ENCODE measurements around the gene C5orf22.
"Not testable (repeated sequence)": the region's sequence is repeated elsewhere in the genome, so short reads cannot be mapped to it uniquely, and the experiment has no call there.

The C5orf22 gene

DNA sequence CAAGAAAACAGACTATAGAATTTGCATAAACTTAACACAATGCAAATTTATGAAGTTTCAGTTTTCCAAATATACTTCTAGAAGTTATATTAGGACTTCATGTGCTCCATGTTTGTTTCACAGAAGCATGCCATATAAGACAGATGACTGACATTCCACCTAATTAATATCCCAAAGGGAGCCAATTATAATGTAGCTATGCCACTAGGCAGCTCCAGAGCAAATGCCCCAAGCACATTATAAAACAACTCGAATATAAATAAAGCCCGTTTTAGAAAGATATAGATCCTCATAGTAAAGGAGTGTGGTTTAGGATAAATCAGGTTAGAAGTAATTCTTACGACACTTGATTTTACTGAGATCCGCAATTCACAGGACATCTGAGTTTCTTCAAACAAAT is 9.1 kb upstream of the C5orf22 start:
- no peaks in the 10 kb centered on the region for H3K9me3 Mint-ChIP-seq
- no peak overlapping the region for H3K27ac Mint-ChIP-seq
- no peak for ATAC-seq (replicated peaks)
- H3K4me3 Mint-ChIP-seq: no peak overlapping the region
- H3K36me3 Mint-ChIP-seq (ENCODE audit: insufficient read depth): peaks cover 56% of the 10 kb centered on the region
- DNase-seq: no peak
- peaks cover 7 to 18% of the 10 kb centered on the region in 2 donors for H3K4me1 Mint-ChIP-seq (ENCODE audit: low read depth in 2 of 2)
- no peaks in the 10 kb centered on the region for H3K27me3 Mint-ChIP-seq

- Mint-ChIP-seq H3K4me3 (peak overlapping the region; percentile 98 to 100), H3K36me3 (ENCODE audit: insufficient read depth) (peaks cover 45% of the 10 kb centered on the region), H3K9me3 (no peaks in the 10 kb centered on the region), H3K27ac (peak overlapping the region; percentile 59 to 97), H3K27me3 (no peaks in the 10 kb centered on the region), H3K4me1 (ENCODE audit: low read depth in 2 of 2) (peaks cover 41 to 54% of the 10 kb centered on the region in 2 donors)
- ATAC-seq (replicated peaks) (no peak), DNase-seq (no peak)
These were observed 1.4 kb upstream of the C5orf22 start for GRCh38 chr5:31530541-31531265.

DNA sequence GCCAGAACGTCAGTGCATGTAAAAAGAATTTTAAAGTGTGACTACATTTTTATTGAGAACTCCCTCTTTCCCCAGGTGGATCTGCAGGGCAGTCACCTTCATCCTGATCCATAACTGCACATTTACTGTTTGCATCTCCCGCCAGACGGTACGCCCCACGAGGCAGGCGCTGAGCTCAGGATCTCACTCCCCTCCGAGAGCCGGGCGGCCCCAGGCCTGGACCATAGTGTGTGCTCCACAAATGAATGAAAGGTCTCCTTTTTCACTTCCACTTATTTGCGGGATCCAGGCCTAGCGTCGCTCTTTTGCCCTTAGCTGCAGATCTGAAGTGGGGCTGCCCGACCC is 586 bp upstream of the C5orf22 start:
- H3K4me3 Mint-ChIP-seq: peak overlapping the region; percentile 98 to 100
- H3K27ac Mint-ChIP-seq: peak overlapping the region; percentile 96 to 97
- ATAC-seq (replicated peaks) (peak; percentile 31), DNase-seq (no peak)
- H3K4me1 Mint-ChIP-seq (ENCODE audit: low read depth in 2 of 2): peaks cover 38 to 50% of the 10 kb centered on the region in 2 donors
- H3K36me3 Mint-ChIP-seq (ENCODE audit: insufficient read depth): peaks cover 45% of the 10 kb centered on the region
- no peaks in the 10 kb centered on the region for H3K27me3 Mint-ChIP-seq
- no peaks in the 10 kb centered on the region for H3K9me3 Mint-ChIP-seq

DNA sequence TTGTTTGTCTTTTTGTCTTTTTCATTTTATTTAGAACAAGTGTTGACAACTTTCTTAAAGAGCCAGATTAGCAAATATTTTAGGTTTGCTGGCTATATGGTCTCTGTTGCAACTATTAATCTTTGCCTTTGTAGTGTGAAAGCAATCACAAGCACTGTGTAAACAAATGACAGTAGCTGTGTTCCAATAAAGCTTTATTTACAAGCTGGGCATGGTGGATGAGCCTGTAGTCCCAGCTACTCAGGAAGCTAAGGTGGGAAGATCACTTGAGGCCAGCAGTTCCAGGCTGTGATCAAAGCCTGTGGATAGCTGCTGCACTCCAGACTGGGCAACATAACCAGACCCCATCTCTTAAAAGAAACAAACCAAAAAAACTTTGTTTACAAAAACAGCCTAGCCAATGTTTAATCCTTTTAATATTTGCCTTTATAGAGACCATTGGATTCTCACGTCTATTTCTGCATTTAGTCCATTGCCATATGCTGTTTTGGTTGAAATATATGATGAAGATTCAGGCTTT is 2.5 kb downstream of the C5orf22 start:
- Mint-ChIP-seq H3K27ac (peak overlapping the region in 1 of 2 donors; percentile 54), H3K9me3 (no peaks in the 10 kb centered on the region), H3K4me3 (no peak overlapping the region), H3K36me3 (ENCODE audit: insufficient read depth) (peaks cover 47% of the 10 kb centered on the region), H3K27me3 (no peaks in the 10 kb centered on the region), H3K4me1 (ENCODE audit: low read depth in 2 of 2) (peaks cover 35 to 47% of the 10 kb centered on the region in 2 donors)
- ATAC-seq (replicated peaks) (no peak), DNase-seq (no peak)

- H3K36me3 Mint-ChIP-seq (ENCODE audit: insufficient read depth): peaks cover 62% of the 10 kb centered on the region
- H3K27ac Mint-ChIP-seq: no peak overlapping the region
- H3K4me1 Mint-ChIP-seq (ENCODE audit: low read depth in 2 of 2): peaks cover 22 to 25% of the 10 kb centered on the region in 2 donors
These were observed 4.8 kb downstream of the C5orf22 start for GRCh38 chr5:31536873-31537272.

GRCh38 chr5:31537349-31537748 is 5.2 kb downstream of the C5orf22 start:
- Mint-ChIP-seq H3K4me3 (no peak overlapping the region), H3K36me3 (ENCODE audit: insufficient read depth) (peaks cover 62% of the 10 kb centered on the region), H3K27me3 (no peaks in the 10 kb centered on the region), H3K27ac (peak overlapping the region; percentile 59 to 65), H3K9me3 (no peaks in the 10 kb centered on the region), H3K4me1 (ENCODE audit: low read depth in 2 of 2) (peaks cover 18 to 25% of the 10 kb centered on the region in 2 donors)
- no peak for DNase-seq
- ATAC-seq (replicated peaks): no peak

More at GRCh38 chr5:31536873-31537272, 4.8 kb downstream of the C5orf22 start:
- ATAC-seq (replicated peaks) (no peak), DNase-seq (no peak)
- no peaks in the 10 kb centered on the region for H3K27me3 Mint-ChIP-seq
- H3K4me3 Mint-ChIP-seq: no peak overlapping the region
- no peaks in the 10 kb centered on the region for H3K9me3 Mint-ChIP-seq

- H3K36me3 Mint-ChIP-seq (ENCODE audit: insufficient read depth): peaks cover 62% of the 10 kb centered on the region
- H3K9me3 Mint-ChIP-seq: no peaks in the 10 kb centered on the region
- no peak for DNase-seq
These were observed 5.8 kb downstream of the C5orf22 start for GRCh38 chr5:31537851-31538250.

DNA sequence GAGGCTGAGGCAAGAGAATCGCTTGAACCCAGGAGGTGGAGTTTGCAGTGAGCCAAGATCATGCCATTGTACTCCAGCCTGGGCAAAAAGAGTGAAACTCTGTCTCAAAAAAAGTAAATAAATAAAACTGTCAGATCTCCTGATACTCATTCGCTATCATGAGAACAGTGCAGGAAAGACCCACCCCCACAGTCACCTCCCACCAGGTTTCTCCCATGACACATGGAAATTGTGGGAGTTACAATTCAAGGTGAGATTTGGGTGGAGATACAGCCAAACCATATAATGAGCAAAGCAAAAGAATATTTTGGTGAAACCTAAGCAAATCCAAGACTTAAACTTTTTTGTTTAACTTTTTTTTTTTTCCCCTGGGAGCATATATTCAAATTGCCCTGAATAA is 17.0 kb downstream of the C5orf22 start:
- not testable (repeated sequence) for H3K27me3 Mint-ChIP-seq; H3K4me1 Mint-ChIP-seq (ENCODE audit: low read depth in 2 of 2); H3K27ac Mint-ChIP-seq; DNase-seq; H3K4me3 Mint-ChIP-seq; ATAC-seq (replicated peaks); H3K9me3 Mint-ChIP-seq
- H3K36me3 Mint-ChIP-seq (ENCODE audit: insufficient read depth): peaks cover 64% of the 10 kb centered on the region

More at GRCh38 chr5:31537851-31538250, 5.8 kb downstream of the C5orf22 start:
- peaks cover 17 to 25% of the 10 kb centered on the region in 2 donors for H3K4me1 Mint-ChIP-seq (ENCODE audit: low read depth in 2 of 2)
- H3K27ac Mint-ChIP-seq: peak overlapping the region; percentile 59 to 65
- H3K27me3 Mint-ChIP-seq: no peaks in the 10 kb centered on the region
- ATAC-seq (replicated peaks): no peak
- H3K4me3 Mint-ChIP-seq: no peak overlapping the region

- no peaks in the 10 kb centered on the region for H3K9me3 Mint-ChIP-seq
- H3K27me3 Mint-ChIP-seq: no peaks in the 10 kb centered on the region
- ATAC-seq (replicated peaks): no peak
- H3K36me3 Mint-ChIP-seq (ENCODE audit: insufficient read depth): peaks cover 64% of the 10 kb centered on the region
- no peak overlapping the region for H3K4me3 Mint-ChIP-seq
- H3K27ac Mint-ChIP-seq: peak overlapping the region in 1 of 2 donors; percentile 17
- H3K4me1 Mint-ChIP-seq (ENCODE audit: low read depth in 2 of 2): no peaks in the 10 kb centered on the region
- DNase-seq: no peak
These were observed 19.8 kb downstream of the C5orf22 start for GRCh38 chr5:31551878-31552277.

DNA sequence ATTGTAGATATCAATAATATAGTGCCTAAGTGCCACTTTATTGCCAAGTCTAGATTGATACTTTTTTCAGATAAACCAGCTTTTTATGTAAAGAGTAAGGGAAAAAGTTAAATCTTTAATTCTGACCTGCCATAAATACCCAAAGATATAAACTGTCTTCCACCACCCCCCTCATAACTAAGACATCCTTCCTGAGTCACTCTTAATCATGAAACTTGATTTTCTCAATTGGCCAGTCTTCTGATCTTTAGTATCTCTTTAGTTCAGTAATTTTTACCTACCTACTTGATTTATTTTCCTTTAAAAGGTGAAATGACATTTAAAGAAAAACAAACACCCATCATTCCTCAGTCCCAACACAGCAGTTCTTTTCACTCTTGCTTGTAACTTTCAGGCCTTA is 21.8 kb downstream of the C5orf22 start:
- ATAC-seq (replicated peaks): no peak
- peak overlapping the region in 1 of 2 donors; percentile 0 for H3K27ac Mint-ChIP-seq
- no peaks in the 10 kb centered on the region for H3K9me3 Mint-ChIP-seq
- peaks cover 56% of the 10 kb centered on the region for H3K36me3 Mint-ChIP-seq (ENCODE audit: insufficient read depth)
- no peaks in the 10 kb centered on the region for H3K4me1 Mint-ChIP-seq (ENCODE audit: low read depth in 2 of 2)
- DNase-seq: no peak
- H3K4me3 Mint-ChIP-seq: no peak overlapping the region
- H3K27me3 Mint-ChIP-seq: no peaks in the 10 kb centered on the region

- no peak for ATAC-seq (replicated peaks)
- no peaks in the 10 kb centered on the region for H3K4me1 Mint-ChIP-seq (ENCODE audit: low read depth in 2 of 2)
- no peak overlapping the region for H3K4me3 Mint-ChIP-seq
- no peak overlapping the region for H3K27ac Mint-ChIP-seq
- no peak for DNase-seq
- H3K36me3 Mint-ChIP-seq (ENCODE audit: insufficient read depth): peaks cover 52% of the 10 kb centered on the region
- H3K9me3 Mint-ChIP-seq: no peaks in the 10 kb centered on the region
- H3K27me3 Mint-ChIP-seq: no peaks in the 10 kb centered on the region
These were observed 22.5 kb downstream of the C5orf22 start for GRCh38 chr5:31554552-31554951.

DNA sequence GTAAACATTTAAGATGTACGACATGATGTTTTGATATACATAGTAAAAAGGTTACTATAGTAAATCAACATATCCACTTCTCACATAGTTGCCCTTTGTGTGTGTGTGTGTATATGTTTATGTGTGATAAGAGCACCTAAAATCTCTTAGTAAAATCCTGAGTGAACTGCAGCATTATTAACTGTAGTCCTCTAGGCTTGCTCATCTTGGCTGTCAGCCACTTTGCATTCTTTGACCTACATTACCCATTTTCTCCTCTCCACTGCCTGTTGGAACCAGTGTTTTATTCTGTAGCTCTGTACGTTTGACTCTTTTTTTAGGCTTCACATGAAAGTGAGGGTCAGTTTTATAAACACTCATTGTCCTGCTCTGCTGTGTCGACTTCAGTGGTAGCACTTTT is 24.4 kb downstream of the C5orf22 start:
- ATAC-seq (replicated peaks) (no peak), DNase-seq (no peak)
- H3K27me3 Mint-ChIP-seq: no peaks in the 10 kb centered on the region
- peaks cover 52% of the 10 kb centered on the region for H3K36me3 Mint-ChIP-seq (ENCODE audit: insufficient read depth)
- H3K9me3 Mint-ChIP-seq: no peaks in the 10 kb centered on the region
- H3K4me3 Mint-ChIP-seq: no peak overlapping the region
- H3K27ac Mint-ChIP-seq: no peak overlapping the region
- no peaks in the 10 kb centered on the region for H3K4me1 Mint-ChIP-seq (ENCODE audit: low read depth in 2 of 2)

GRCh38 chr5:31559942-31560341 is 27.8 kb downstream of the C5orf22 start:
- ATAC-seq (replicated peaks): no peak
- Mint-ChIP-seq H3K4me3 (no peak overlapping the region), H3K27me3 (peaks cover 0 to 6% of the 10 kb centered on the region in 2 donors), H3K9me3 (no peaks in the 10 kb centered on the region), H3K27ac (no peak overlapping the region), H3K36me3 (ENCODE audit: insufficient read depth) (peaks cover 23% of the 10 kb centered on the region), H3K4me1 (ENCODE audit: low read depth in 2 of 2) (no peaks in the 10 kb centered on the region)
- no peak for DNase-seq

- H3K27me3 Mint-ChIP-seq: peaks cover 0 to 24% of the 10 kb centered on the region in 2 donors
- DNase-seq (no peak), ATAC-seq (replicated peaks) (no peak)
- no peak overlapping the region for H3K27ac Mint-ChIP-seq
- H3K4me1 Mint-ChIP-seq (ENCODE audit: low read depth in 2 of 2): no peaks in the 10 kb centered on the region
- H3K4me3 Mint-ChIP-seq: no peak overlapping the region
- peaks cover 5% of the 10 kb centered on the region for H3K36me3 Mint-ChIP-seq (ENCODE audit: insufficient read depth)
- no peaks in the 10 kb centered on the region for H3K9me3 Mint-ChIP-seq
These were observed 29.8 kb downstream of the C5orf22 start for GRCh38 chr5:31561946-31562345.

All from effector memory CD8-positive, alpha-beta T cell (primary cell).